Osteoblast (primary cell): ENCODE data around the gene SERGEF. TPM values are rescaled to one million over a fixed set of nuclear protein-coding genes. Genes with fewer than 3 reads are reported as not detected.

Experiments used
- DNase-seq: peaks from one replicate; pipeline ENCODE4 v3.0.0; 2011; ENCODE audit warnings: low spot score, mixed read lengths; ENCODE audit not compliant: insufficient read length; ENCODE audit errors: missing footprints
- H2AFZ ChIP-seq: 2 replicates; pipeline ENCODE4 v1.6.0; 2011; ENCODE audit warnings: mild to moderate bottlenecking, low read length
- H3K27ac ChIP-seq: 2 replicates; pipeline ENCODE4 v1.5.1; 2011; ENCODE audit warnings: mild to moderate bottlenecking, low read depth, low read length, moderate library complexity
- H3K27me3 ChIP-seq: 2 replicates; pipeline ENCODE4 v1.6.0; 2012; ENCODE audit warnings: mild to moderate bottlenecking, control low read depth, inconsistent platforms, low read length, moderate library complexity; ENCODE audit not compliant: insufficient read depth
- H3K36me3 ChIP-seq: 2 replicates; pipeline ENCODE4 v1.5.1; 2011; ENCODE audit warnings: mild to moderate bottlenecking, low read length, control low read depth, moderate library complexity; ENCODE audit not compliant: insufficient read depth
- H3K4me1 ChIP-seq: 2 replicates; pipeline ENCODE4 v1.5.1; 2011; ENCODE audit warnings: mild to moderate bottlenecking, low read length, control low read depth, moderate library complexity; ENCODE audit not compliant: insufficient read depth
- H3K4me2 ChIP-seq: 2 replicates; pipeline ENCODE4 v1.6.0; 2011; ENCODE audit warnings: mild to moderate bottlenecking, low read length; ENCODE audit not compliant: insufficient read depth
- H3K4me3 ChIP-seq: fragments of 200-600 bp; sonication (generic); 3 replicates; pipeline ENCODE4 v1.5.1; 2012; ENCODE audit warnings: mild to moderate bottlenecking, low read length, inconsistent platforms; ENCODE audit not compliant: insufficient read depth
- H3K79me2 ChIP-seq: 2 replicates; pipeline ENCODE4 v1.6.0; 2012; ENCODE audit warnings: mild to moderate bottlenecking, low read length, control low read depth, inconsistent platforms; ENCODE audit not compliant: insufficient read depth
- H3K9me3 ChIP-seq: 2 replicates; pipeline ENCODE4 v1.5.1; 2011; ENCODE audit warnings: low read depth, low read length, control low read depth
- H4K20me1 ChIP-seq: 2 replicates; pipeline ENCODE4 v1.6.0; 2012; ENCODE audit warnings: mild to moderate bottlenecking, low read length, control low read depth; ENCODE audit not compliant: insufficient read depth
- CTCF ChIP-seq: IDR thresholded peaks from 2 replicates; pipeline ENCODE4 v1.5.1; 2011; ENCODE audit warnings: mild to moderate bottlenecking, low read depth, low read length, moderate library complexity; ENCODE audit errors: extremely low read depth
- total RNA-seq: library from RNA; depleted of rRNA; stranded (reverse); fragments of >200 nt; gene quantifications from 2 replicates; pipeline ENCODE4 v1.2.3, GENCODE V29; 2012

The SERGEF gene
- total RNA-seq, 1 donor: 29.7 TPM

- H3K79me2 ChIP-seq: no peaks in the 10 kb centered on the region
- H3K9me3 ChIP-seq: no peaks in the 10 kb centered on the region
- H2AFZ ChIP-seq: no peak overlapping the region
- no peak for DNase-seq
- no peak overlapping the region for H3K4me3 ChIP-seq
- H3K36me3 ChIP-seq: no peaks in the 10 kb centered on the region
- no peak overlapping the region for H3K4me2 ChIP-seq
- peaks cover 22% of the 10 kb centered on the region for H3K4me1 ChIP-seq
- H3K27ac ChIP-seq: no peak overlapping the region
- TF ChIP-seq CTCF: no peak
- H4K20me1 ChIP-seq: peaks cover 9% of the 10 kb centered on the region
- no peaks in the 10 kb centered on the region for H3K27me3 ChIP-seq
Measured at GRCh38 chr11:17813391-17814059, 199.3 kb downstream of the SERGEF start.

DNA sequence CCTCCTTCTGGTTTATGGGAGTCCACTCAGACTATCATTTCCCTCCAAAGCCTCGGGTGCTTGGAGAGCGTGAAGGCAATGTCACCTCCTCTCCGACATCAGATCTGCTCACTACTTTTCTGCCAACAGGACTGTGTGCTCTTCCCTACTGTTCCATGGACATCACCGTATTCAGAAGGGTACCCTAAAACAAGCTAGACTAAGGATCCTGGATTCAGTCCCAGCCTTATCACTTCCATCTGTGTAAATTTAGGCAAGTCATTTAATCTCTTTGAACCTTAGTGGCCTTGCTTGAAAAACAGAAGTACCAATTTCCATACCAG lies 200.0 kb downstream of the SERGEF start:
- TF ChIP-seq CTCF: no peak
- Histone ChIP-seq H3K9me3 (no peaks in the 10 kb centered on the region), H4K20me1 (peaks cover 9% of the 10 kb centered on the region), H3K4me1 (peaks cover 22% of the 10 kb centered on the region), H3K27ac (no peak overlapping the region), H3K4me3 (no peak overlapping the region), H3K36me3 (no peaks in the 10 kb centered on the region), H3K4me2 (no peak overlapping the region), H2AFZ (no peak overlapping the region), H3K27me3 (no peaks in the 10 kb centered on the region), H3K79me2 (no peaks in the 10 kb centered on the region)
- no peak for DNase-seq

GRCh38 chr11:17812091-17812864 lies 200.6 kb downstream of the SERGEF start:
- Histone ChIP-seq H4K20me1 (peaks cover 9% of the 10 kb centered on the region), H3K4me2 (no peak overlapping the region)
- TF ChIP-seq CTCF: no peak

DNA sequence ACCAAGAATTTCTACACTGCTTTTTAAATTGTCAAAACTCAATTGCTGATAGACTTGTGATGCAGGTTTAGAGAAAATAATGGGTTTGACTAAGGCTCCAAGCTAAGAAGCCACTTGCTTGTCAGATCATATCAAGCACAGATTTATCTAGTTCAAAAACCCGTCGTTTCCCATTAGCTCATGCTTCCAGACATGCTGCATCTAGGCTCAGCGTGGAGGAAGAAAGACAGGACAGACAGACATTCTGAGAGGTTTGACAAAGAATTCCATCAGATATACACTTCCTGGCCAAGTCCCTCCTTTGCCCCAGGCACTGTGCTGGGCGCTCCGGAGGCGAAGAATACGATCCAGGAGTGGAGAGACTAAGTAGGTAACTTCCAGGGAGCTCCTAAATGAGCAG lies 201.5 kb downstream of the SERGEF start:
- H4K20me1 ChIP-seq: peaks cover 9% of the 10 kb centered on the region
- H3K4me1 ChIP-seq: peaks cover 22% of the 10 kb centered on the region
- no peaks in the 10 kb centered on the region for H3K36me3 ChIP-seq
- H3K4me3 ChIP-seq: no peak overlapping the region
- no peak for TF ChIP-seq CTCF
- no peaks in the 10 kb centered on the region for H3K27me3 ChIP-seq
- no peak overlapping the region for H3K27ac ChIP-seq
- no peak overlapping the region for H2AFZ ChIP-seq
- no peak overlapping the region for H3K4me2 ChIP-seq
- no peaks in the 10 kb centered on the region for H3K9me3 ChIP-seq
- no peaks in the 10 kb centered on the region for H3K79me2 ChIP-seq
- no peak for DNase-seq

More at GRCh38 chr11:17812091-17812864, 200.6 kb downstream of the SERGEF start:
- no peak overlapping the region for H3K4me3 ChIP-seq
- no peaks in the 10 kb centered on the region for H3K79me2 ChIP-seq
- no peaks in the 10 kb centered on the region for H3K36me3 ChIP-seq
- peaks cover 22% of the 10 kb centered on the region for H3K4me1 ChIP-seq
- no peaks in the 10 kb centered on the region for H3K27me3 ChIP-seq
- no peak for DNase-seq
- H3K27ac ChIP-seq: no peak overlapping the region
- H2AFZ ChIP-seq: no peak overlapping the region
- H3K9me3 ChIP-seq: no peaks in the 10 kb centered on the region
